K562 (cell line): ENCODE measurements around the gene LRRC57. TPM values are rescaled to one million over a fixed set of nuclear protein-coding genes. Genes with fewer than 3 reads are reported as not detected.

Source experiments
- BRD9 ChIP-seq: fragments of 450-650 bp; IDR thresholded peaks from 2 replicates; pipeline ENCODE4 v1.6.1; 2018; ENCODE audit warnings: low read depth; ENCODE audit not compliant: partially characterized antibody
- CHCHD3 ChIP-seq: fragments of 250-450 bp; sonication (Bioruptor Pico); IDR thresholded peaks from 2 replicates; pipeline ENCODE4 v2.1.2; 2022; ENCODE audit warnings: mild to moderate bottlenecking
- CXXC5 ChIP-seq: fragments of 250-450 bp; sonication (Bioruptor Pico); IDR thresholded peaks from 2 replicates; pipeline ENCODE4 v1.8.0; 2022; ENCODE audit warnings: inconsistent platforms, mild to moderate bottlenecking, moderate library complexity
- DIDO1 ChIP-seq: fragments of 450-650 bp; IDR thresholded peaks from 2 replicates; pipeline ENCODE4 v1.6.1; 2016; ENCODE audit warnings: low read depth, missing biosample characterization, missing genetic modification characterization
- HIVEP1 ChIP-seq: fragments of 250-450 bp; sonication (Bioruptor Pico); IDR thresholded peaks from 2 replicates; pipeline ENCODE4 v1.4.0; 2020; ENCODE audit warnings: mild to moderate bottlenecking
- KDM5B ChIP-seq: fragments of 200-600 bp; sonication (generic); IDR thresholded peaks from 2 replicates; pipeline ENCODE4 v1.6.1; 2012; ENCODE audit warnings: low read depth, mild to moderate bottlenecking, moderate library complexity, low read length, control low read depth, inconsistent platforms; ENCODE audit not compliant: insufficient replicate concordance
- MAFK ChIP-seq: IDR thresholded peaks from 2 replicates; pipeline ENCODE4 v1.6.1; 2011; ENCODE audit warnings: low read length, improper control_type of control experiment
- MTA1 ChIP-seq: fragments of 450-650 bp; IDR thresholded peaks from 2 replicates; pipeline ENCODE4 v1.6.1; 2017; ENCODE audit warnings: borderline replicate concordance
- NFRKB ChIP-seq: fragments of 450-650 bp; IDR thresholded peaks from 2 replicates; pipeline ENCODE4 v1.6.1; 2016; ENCODE audit warnings: low read depth
- OTX1 ChIP-seq: fragments of 450-650 bp; formaldehyde crosslinking; IDR thresholded peaks from 2 replicates; pipeline ENCODE4 v1.4.0; 2022; ENCODE audit warnings: mild to moderate bottlenecking
- ZC3H4 ChIP-seq: sonication (generic); formaldehyde crosslinking; IDR thresholded peaks from 2 replicates; pipeline ENCODE4 v1.9.0; 2021; ENCODE audit warnings: missing genetic modification reagents, borderline replicate concordance
- polyA plus RNA-seq, 8 experiments: library from polyadenylated mRNA; depleted of rRNA in 4 of 8; stranded (reverse) in 5 of 8; unstranded in 3 of 8; fragments of >200 nt; fragmentation: Nextera tagmentation in 2 of 8; fragmentation: Illumina TruSeq in 1 of 8; extraction: Ambion mirVana in 2 of 8; extraction: Trizol in 1 of 8; gene quantifications; 2 replicates each; pipeline versions ENCODE4 v1.2.1 to v1.2.3, GENCODE V29; 2011 to 2014; ENCODE audit warnings: inconsistent platforms in 1 of 8, missing spikeins in 1 of 8
- total RNA-seq, 7 experiments: library from RNA; depleted of rRNA in 6 of 7; stranded (reverse); fragments of >200 nt in 6 of 7; fragmentation: Illumina TruSeq in 2 of 7; extraction: Trizol in 2 of 7; gene quantifications; 2 replicates each; pipeline versions ENCODE4 v1.2.1 to v1.2.3, GENCODE V29; 2011 to 2021; ENCODE audit warnings: low replicate concordance in 1 of 7
- TF ChIP-seq, protein P1 (sequence below): sonication (generic); formaldehyde crosslinking; IDR thresholded peaks from 2 replicates; pipeline ENCODE4 v1.8.0; 2022; ENCODE audit warnings: mild to moderate bottlenecking, low read depth, missing genetic modification reagents
- TF ChIP-seq, protein P2 (sequence below): sonication (generic); formaldehyde crosslinking; IDR thresholded peaks from 2 replicates; pipeline ENCODE4 v1.9.0; 2022; ENCODE audit warnings: mild to moderate bottlenecking, missing genetic modification reagents
- TF ChIP-seq, protein P3 (sequence below): IDR thresholded peaks from 2 replicates; pipeline ENCODE4 v1.6.1; 2016; ENCODE audit warnings: missing genetic modification characterization, missing compliant biosample characterization
- TF ChIP-seq, protein P4 (sequence below): fragments of 450-650 bp; formaldehyde crosslinking; IDR thresholded peaks from 2 replicates; pipeline ENCODE4 v1.4.0; 2022; ENCODE audit warnings: missing genetic modification characterization
- TF ChIP-seq, protein P5 (sequence below): sonication (generic); formaldehyde crosslinking; IDR thresholded peaks from 2 replicates; pipeline ENCODE4 v1.8.0; 2023; ENCODE audit warnings: mild to moderate bottlenecking, missing genetic modification reagents
- TF ChIP-seq, protein P6 (sequence below): fragments of 250-450 bp; sonication (Bioruptor Pico); IDR thresholded peaks from 2 replicates; pipeline ENCODE4 v1.4.0; 2020; ENCODE audit warnings: mild to moderate bottlenecking, moderate library complexity

The LRRC57 gene
- total and polyA plus RNA-seq, 9 of the 15 experiments (the other 6 are each of a cell fraction or from before 2014, with no cell fraction given): 3.9 to 20.4 (median 14.8) TPM

DNA sequence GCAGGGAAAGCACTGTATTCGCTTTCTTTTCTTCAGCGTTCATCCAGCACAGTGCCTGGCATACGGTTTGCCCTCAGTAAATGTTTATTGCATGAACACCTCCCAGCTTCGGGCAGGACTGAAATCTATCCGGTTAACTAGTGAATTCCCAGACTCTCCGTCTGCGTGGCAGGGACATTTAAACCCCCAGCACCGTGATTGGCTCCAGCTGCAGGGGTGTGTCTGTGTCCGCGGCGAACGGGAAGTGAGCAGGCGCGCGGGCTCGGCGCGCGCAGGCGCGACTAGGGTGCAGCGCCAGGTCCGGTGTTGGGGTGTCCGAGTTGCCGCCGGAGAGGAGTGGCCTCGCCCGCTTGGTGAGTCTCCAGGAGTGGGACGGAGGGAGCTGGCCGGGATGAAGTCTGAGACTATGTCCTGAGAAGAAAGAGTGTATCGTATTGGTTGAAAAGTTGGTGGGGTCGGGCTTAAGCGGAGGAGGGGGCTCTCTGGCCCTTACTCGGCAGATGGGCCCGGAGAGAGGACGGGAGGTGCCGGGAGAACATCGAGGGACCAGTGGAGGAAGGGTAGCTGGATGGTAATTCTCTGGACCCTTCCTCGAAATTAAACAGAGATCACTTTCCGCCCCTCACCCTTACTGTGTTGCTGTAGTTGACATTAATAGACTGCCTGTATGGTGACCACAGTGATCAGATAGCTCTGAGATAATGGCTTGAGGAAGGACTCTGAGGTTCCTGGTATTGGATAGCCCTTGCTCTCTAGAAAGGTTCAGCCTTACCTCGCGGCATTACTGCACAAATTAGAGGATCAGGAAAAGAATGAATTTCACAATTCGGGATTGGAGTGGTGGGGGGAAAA is 53.0 kb downstream of the LRRC57 start, which contains the start of gene SNAP23 (continued):
- TF ChIP-seq, protein P1, sequence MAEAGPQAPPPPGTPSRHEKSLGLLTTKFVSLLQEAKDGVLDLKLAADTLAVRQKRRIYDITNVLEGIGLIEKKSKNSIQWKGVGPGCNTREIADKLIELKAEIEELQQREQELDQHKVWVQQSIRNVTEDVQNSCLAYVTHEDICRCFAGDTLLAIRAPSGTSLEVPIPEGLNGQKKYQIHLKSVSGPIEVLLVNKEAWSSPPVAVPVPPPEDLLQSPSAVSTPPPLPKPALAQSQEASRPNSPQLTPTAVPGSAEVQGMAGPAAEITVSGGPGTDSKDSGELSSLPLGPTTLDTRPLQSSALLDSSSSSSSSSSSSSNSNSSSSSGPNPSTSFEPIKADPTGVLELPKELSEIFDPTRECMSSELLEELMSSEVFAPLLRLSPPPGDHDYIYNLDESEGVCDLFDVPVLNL (CRISPR knock-in tag): no peak
- TF ChIP-seq, protein P2, sequence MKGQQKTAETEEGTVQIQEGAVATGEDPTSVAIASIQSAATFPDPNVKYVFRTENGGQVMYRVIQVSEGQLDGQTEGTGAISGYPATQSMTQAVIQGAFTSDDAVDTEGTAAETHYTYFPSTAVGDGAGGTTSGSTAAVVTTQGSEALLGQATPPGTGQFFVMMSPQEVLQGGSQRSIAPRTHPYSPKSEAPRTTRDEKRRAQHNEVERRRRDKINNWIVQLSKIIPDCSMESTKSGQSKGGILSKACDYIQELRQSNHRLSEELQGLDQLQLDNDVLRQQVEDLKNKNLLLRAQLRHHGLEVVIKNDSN: no peak
- TF ChIP-seq CHCHD3 (CRISPR knock-in tag) (no peak), MTA1 (no peak), HIVEP1 (CRISPR knock-in tag) (no peak), CXXC5 (CRISPR knock-in tag) (peak; percentile 46), MAFK (0 out of 2 replicates have a peak, but pooled peaks have one; percentile 0), OTX1 (CRISPR knock-in tag) (no peak), DIDO1 (tag) (no peak), BRD9 (no peak), ZC3H4 (CRISPR knock-in tag) (no peak), NFRKB (no peak), KDM5B (peak; percentile 43)
- TF ChIP-seq, protein P3, sequence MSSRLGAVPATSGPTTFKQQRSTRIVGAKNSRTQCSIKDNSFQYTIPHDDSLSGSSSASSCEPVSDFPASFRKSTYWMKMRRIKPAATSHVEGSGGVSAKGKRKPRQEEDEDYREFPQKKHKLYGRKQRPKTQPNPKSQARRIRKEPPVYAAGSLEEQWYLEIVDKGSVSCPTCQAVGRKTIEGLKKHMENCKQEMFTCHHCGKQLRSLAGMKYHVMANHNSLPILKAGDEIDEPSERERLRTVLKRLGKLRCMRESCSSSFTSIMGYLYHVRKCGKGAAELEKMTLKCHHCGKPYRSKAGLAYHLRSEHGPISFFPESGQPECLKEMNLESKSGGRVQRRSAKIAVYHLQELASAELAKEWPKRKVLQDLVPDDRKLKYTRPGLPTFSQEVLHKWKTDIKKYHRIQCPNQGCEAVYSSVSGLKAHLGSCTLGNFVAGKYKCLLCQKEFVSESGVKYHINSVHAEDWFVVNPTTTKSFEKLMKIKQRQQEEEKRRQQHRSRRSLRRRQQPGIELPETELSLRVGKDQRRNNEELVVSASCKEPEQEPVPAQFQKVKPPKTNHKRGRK (tag): no peak
- TF ChIP-seq, protein P4, sequence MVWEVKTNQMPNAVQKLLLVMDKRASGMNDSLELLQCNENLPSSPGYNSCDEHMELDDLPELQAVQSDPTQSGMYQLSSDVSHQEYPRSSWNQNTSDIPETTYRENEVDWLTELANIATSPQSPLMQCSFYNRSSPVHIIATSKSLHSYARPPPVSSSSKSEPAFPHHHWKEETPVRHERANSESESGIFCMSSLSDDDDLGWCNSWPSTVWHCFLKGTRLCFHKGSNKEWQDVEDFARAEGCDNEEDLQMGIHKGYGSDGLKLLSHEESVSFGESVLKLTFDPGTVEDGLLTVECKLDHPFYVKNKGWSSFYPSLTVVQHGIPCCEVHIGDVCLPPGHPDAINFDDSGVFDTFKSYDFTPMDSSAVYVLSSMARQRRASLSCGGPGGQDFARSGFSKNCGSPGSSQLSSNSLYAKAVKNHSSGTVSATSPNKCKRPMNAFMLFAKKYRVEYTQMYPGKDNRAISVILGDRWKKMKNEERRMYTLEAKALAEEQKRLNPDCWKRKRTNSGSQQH: 0 out of 2 replicates have a peak, but pooled peaks have one; percentile 51
- TF ChIP-seq, protein P5, sequence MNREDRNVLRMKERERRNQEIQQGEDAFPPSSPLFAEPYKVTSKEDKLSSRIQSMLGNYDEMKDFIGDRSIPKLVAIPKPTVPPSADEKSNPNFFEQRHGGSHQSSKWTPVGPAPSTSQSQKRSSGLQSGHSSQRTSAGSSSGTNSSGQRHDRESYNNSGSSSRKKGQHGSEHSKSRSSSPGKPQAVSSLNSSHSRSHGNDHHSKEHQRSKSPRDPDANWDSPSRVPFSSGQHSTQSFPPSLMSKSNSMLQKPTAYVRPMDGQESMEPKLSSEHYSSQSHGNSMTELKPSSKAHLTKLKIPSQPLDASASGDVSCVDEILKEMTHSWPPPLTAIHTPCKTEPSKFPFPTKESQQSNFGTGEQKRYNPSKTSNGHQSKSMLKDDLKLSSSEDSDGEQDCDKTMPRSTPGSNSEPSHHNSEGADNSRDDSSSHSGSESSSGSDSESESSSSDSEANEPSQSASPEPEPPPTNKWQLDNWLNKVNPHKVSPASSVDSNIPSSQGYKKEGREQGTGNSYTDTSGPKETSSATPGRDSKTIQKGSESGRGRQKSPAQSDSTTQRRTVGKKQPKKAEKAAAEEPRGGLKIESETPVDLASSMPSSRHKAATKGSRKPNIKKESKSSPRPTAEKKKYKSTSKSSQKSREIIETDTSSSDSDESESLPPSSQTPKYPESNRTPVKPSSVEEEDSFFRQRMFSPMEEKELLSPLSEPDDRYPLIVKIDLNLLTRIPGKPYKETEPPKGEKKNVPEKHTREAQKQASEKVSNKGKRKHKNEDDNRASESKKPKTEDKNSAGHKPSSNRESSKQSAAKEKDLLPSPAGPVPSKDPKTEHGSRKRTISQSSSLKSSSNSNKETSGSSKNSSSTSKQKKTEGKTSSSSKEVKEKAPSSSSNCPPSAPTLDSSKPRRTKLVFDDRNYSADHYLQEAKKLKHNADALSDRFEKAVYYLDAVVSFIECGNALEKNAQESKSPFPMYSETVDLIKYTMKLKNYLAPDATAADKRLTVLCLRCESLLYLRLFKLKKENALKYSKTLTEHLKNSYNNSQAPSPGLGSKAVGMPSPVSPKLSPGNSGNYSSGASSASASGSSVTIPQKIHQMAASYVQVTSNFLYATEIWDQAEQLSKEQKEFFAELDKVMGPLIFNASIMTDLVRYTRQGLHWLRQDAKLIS (CRISPR knock-in tag): no peak
- TF ChIP-seq, protein P6, sequence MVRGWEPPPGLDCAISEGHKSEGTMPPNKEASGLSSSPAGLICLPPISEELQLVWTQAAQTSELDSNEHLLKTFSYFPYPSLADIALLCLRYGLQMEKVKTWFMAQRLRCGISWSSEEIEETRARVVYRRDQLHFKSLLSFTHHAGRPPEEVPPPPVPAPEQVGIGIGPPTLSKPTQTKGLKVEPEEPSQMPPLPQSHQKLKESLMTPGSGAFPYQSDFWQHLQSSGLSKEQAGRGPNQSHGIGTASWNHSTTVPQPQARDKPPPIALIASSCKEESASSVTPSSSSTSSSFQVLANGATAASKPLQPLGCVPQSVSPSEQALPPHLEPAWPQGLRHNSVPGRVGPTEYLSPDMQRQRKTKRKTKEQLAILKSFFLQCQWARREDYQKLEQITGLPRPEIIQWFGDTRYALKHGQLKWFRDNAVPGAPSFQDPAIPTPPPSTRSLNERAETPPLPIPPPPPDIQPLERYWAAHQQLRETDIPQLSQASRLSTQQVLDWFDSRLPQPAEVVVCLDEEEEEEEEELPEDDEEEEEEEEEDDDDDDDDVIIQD (CRISPR knock-in tag): no peak
